Measurements from ENCODE around the gene HSPA12A. TPM values are rescaled to one million over a fixed set of nuclear protein-coding genes. Genes with fewer than 3 reads are reported as not detected.

Gene HSPA12A
- total and polyA plus RNA-seq, 9 of the 15 experiments (the other 6 are each of a cell fraction or from before 2014, with no cell fraction given): 0.01 to 0.18 (median 0.04) TPM; not detected in 4

DNA sequence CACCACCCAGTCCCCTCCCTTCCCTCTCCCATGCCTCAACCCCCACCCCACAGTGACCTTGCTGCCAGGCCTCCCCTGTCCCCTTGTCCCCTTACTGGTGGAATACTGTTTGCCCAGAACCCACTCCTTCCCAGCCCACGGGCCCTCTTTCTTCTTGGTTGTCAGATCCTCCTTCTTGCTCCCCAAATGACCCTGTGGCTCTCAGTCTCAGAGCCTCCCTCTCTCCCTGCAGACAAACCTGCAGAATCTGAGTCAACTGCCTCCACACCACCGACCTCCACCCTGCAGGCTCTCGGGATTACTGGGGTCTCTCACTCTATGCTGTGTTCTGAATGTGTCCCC is 47.5 kb downstream of the HSPA12A start:
- 0% methylated on average over 2 of the region's 3 CpGs for WGBS (ENCODE audit: insufficient coverage, low coverage, missing lambda C conversion rate)
- H3K79me2 ChIP-seq (ENCODE audit: control insufficient read depth, insufficient read depth, low read length): no peaks in the 10 kb centered on the region
- BruUV-seq (replicated peaks): no TSS peak
- intact Hi-C loops (cut with micrococcal nuclease) (no loop called here), in situ Hi-C loops (cut with MboI) (loop anchor here (25.0 kb wide), 1 partner anchor 92 kb away; no protein-coding TSS in a partner anchor)
- H3K27ac ChIP-seq (ENCODE audit: extremely low read depth, low read depth, low read length): no peak overlapping the region
- ChIA-PET CTCF (ENCODE audit: low intra/inter-chr PET ratio) (no interaction called here), POLR2A (no interaction called here)
- H4K20me1 ChIP-seq (replicated peaks; ENCODE audit: control insufficient read depth, insufficient read depth, low read length): no peaks in the 10 kb centered on the region
- H3K9ac ChIP-seq (ENCODE audit: insufficient read depth in 1 of 2, low read depth in 2 of 2, low read length in 2 of 2): no peak overlapping the region
- H3K4me3 ChIP-seq: no peak overlapping the region
- H3K9me3 ChIP-seq (replicated peaks; ENCODE audit: control insufficient read depth, insufficient read depth, low read depth, low read length): no peaks in the 10 kb centered on the region
- no peak overlapping the region for H3K4me2 ChIP-seq (ENCODE audit: insufficient read depth, low read length)
- FAIRE-seq (no peak), DNase-seq (ENCODE audit: extremely low read depth in 1 of 4, low spot score in 3 of 4) (no peak), ATAC-seq (no peak)
- no peaks in the 10 kb centered on the region; a peak in 1 of 5 replicates for H3K4me1 ChIP-seq (replicated peaks in 1 of 2; ENCODE audit: control insufficient read depth in 2 of 2, insufficient read depth in 2 of 2, low read length in 2 of 2)
- no peaks in the 10 kb centered on the region for H3K36me3 ChIP-seq (ENCODE audit: control insufficient read depth, insufficient read depth, low read length)
- H3K9me1 ChIP-seq (ENCODE audit: control insufficient read depth, insufficient read depth, low read length): no peaks in the 10 kb centered on the region
- no peak overlapping the region for H2AFZ ChIP-seq (ENCODE audit: low read depth, low read length)
- peaks cover 0 to 14% of the 10 kb centered on the region in 2 experiments; a peak in 1 of 5 replicates for H3K27me3 ChIP-seq (ENCODE audit: control insufficient read depth in 2 of 2, insufficient read depth in 2 of 2, low read length in 2 of 2)
- TF ChIP-seq CBX3 (IDR thresholded peaks at IDR 0.05; ENCODE audit: borderline replicate concordance in 1 of 2, low read length in 2 of 2): no peak
- no peak for TF ChIP-seq ETV1 (tag; conservative IDR thresholded peaks at IDR 0.05; ENCODE audit: low read depth)
- no peak for TF ChIP-seq NCOA4 (IDR thresholded peaks at IDR 0.05; ENCODE audit: partially characterized antibody)
- no peak for TF ChIP-seq KAT8 (IDR thresholded peaks at IDR 0.05; ENCODE audit: low read depth)
- TF ChIP-seq ZNF668 (CRISPR knock-in tag; IDR thresholded peaks at IDR 0.05): no peak
- TF ChIP-seq ARHGAP35 (IDR thresholded peaks at IDR 0.05; ENCODE audit: partially characterized antibody): no peak
- TF ChIP-seq, protein P1, sequence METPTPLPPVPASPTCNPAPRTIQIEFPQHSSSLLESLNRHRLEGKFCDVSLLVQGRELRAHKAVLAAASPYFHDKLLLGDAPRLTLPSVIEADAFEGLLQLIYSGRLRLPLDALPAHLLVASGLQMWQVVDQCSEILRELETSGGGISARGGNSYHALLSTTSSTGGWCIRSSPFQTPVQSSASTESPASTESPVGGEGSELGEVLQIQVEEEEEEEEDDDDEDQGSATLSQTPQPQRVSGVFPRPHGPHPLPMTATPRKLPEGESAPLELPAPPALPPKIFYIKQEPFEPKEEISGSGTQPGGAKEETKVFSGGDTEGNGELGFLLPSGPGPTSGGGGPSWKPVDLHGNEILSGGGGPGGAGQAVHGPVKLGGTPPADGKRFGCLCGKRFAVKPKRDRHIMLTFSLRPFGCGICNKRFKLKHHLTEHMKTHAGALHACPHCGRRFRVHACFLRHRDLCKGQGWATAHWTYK (CRISPR knock-in tag; IDR thresholded peaks at IDR 0.05): no peak
- no peak for TF ChIP-seq CHCHD3 (CRISPR knock-in tag; IDR thresholded peaks at IDR 0.05)
- TF ChIP-seq, protein P2, sequence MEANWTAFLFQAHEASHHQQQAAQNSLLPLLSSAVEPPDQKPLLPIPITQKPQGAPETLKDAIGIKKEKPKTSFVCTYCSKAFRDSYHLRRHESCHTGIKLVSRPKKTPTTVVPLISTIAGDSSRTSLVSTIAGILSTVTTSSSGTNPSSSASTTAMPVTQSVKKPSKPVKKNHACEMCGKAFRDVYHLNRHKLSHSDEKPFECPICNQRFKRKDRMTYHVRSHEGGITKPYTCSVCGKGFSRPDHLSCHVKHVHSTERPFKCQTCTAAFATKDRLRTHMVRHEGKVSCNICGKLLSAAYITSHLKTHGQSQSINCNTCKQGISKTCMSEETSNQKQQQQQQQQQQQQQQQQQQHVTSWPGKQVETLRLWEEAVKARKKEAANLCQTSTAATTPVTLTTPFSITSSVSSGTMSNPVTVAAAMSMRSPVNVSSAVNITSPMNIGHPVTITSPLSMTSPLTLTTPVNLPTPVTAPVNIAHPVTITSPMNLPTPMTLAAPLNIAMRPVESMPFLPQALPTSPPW (CRISPR knock-in tag; IDR thresholded peaks at IDR 0.05): no peak
- TF ChIP-seq, protein P3, sequence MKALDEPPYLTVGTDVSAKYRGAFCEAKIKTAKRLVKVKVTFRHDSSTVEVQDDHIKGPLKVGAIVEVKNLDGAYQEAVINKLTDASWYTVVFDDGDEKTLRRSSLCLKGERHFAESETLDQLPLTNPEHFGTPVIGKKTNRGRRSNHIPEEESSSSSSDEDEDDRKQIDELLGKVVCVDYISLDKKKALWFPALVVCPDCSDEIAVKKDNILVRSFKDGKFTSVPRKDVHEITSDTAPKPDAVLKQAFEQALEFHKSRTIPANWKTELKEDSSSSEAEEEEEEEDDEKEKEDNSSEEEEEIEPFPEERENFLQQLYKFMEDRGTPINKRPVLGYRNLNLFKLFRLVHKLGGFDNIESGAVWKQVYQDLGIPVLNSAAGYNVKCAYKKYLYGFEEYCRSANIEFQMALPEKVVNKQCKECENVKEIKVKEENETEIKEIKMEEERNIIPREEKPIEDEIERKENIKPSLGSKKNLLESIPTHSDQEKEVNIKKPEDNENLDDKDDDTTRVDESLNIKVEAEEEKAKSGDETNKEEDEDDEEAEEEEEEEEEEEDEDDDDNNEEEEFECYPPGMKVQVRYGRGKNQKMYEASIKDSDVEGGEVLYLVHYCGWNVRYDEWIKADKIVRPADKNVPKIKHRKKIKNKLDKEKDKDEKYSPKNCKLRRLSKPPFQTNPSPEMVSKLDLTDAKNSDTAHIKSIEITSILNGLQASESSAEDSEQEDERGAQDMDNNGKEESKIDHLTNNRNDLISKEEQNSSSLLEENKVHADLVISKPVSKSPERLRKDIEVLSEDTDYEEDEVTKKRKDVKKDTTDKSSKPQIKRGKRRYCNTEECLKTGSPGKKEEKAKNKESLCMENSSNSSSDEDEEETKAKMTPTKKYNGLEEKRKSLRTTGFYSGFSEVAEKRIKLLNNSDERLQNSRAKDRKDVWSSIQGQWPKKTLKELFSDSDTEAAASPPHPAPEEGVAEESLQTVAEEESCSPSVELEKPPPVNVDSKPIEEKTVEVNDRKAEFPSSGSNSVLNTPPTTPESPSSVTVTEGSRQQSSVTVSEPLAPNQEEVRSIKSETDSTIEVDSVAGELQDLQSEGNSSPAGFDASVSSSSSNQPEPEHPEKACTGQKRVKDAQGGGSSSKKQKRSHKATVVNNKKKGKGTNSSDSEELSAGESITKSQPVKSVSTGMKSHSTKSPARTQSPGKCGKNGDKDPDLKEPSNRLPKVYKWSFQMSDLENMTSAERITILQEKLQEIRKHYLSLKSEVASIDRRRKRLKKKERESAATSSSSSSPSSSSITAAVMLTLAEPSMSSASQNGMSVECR (CRISPR knock-in tag; IDR thresholded peaks at IDR 0.05): no peak
- TF ChIP-seq ZNF431 (CRISPR knock-in tag; IDR thresholded peaks at IDR 0.05): no peak
- TF ChIP-seq TAF15 (IDR thresholded peaks at IDR 0.05; ENCODE audit: low read depth, low read length): no peak
- TF ChIP-seq, protein P4, sequence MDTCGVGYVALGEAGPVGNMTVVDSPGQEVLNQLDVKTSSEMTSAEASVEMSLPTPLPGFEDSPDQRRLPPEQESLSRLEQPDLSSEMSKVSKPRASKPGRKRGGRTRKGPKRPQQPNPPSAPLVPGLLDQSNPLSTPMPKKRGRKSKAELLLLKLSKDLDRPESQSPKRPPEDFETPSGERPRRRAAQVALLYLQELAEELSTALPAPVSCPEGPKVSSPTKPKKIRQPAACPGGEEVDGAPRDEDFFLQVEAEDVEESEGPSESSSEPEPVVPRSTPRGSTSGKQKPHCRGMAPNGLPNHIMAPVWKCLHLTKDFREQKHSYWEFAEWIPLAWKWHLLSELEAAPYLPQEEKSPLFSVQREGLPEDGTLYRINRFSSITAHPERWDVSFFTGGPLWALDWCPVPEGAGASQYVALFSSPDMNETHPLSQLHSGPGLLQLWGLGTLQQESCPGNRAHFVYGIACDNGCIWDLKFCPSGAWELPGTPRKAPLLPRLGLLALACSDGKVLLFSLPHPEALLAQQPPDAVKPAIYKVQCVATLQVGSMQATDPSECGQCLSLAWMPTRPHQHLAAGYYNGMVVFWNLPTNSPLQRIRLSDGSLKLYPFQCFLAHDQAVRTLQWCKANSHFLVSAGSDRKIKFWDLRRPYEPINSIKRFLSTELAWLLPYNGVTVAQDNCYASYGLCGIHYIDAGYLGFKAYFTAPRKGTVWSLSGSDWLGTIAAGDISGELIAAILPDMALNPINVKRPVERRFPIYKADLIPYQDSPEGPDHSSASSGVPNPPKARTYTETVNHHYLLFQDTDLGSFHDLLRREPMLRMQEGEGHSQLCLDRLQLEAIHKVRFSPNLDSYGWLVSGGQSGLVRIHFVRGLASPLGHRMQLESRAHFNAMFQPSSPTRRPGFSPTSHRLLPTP (IDR thresholded peaks at IDR 0.05; ENCODE audit: borderline replicate concordance, extremely low read depth, insufficient read length): no peak

Measured in K562 (cell line).